AG09309 (cell line): Measurements from ENCODE around the gene COX6B2.
A peak's percentile ranks its signal among the peaks of the same experiment; 100 is the strongest.
"Not testable (repeated sequence)": the region's sequence is repeated elsewhere in the genome, so short reads cannot be mapped to it uniquely, and the experiment has no call there.

ENCODE experiments used
- DNase-seq: peaks from one replicate; pipeline ENCODE4 v3.0.0-alpha.2; 2010; ENCODE audit warnings: low read depth
- H3K4me3 ChIP-seq: 2 replicates; pipeline ENCODE4 v1.5.1; 2011; ENCODE audit warnings: mild to moderate bottlenecking, low read depth, low read length, moderate library complexity; ENCODE audit not compliant: control insufficient read depth
- CTCF ChIP-seq: IDR thresholded peaks from 2 replicates; pipeline ENCODE4 v1.5.1; 2011; ENCODE audit warnings: mild to moderate bottlenecking, low read depth, low read length, inconsistent platforms; ENCODE audit not compliant: insufficient read depth, control insufficient read depth; ENCODE audit errors: missing control alignments

COX6B2 gene

GRCh38 chr19:55340784-55341147, 13.8 kb downstream of the COX6B2 start:
- peak overlapping the region; percentile 77 for H3K4me3 ChIP-seq
- no peak for DNase-seq
- TF ChIP-seq CTCF = peak; percentile 36

GRCh38 chr19:55339889-55340783, 14.4 kb downstream of the COX6B2 start:
- peak overlapping the region; percentile 77 for H3K4me3 ChIP-seq
- DNase-seq = no peak
- no peak for TF ChIP-seq CTCF

GRCh38 chr19:55339105-55339888, 15.2 kb downstream of the COX6B2 start, which contains the start of gene KMT5C:
Gene KMT5C (plus strand): TSS chr19:55339876. CDS start chr19:55341937, 2,061 bp downstream.
- H3K4me3 ChIP-seq = peak within 1 kb of the TSS; percentile 77
- DNase-seq = peak; percentile 100
- TF ChIP-seq CTCF = peak; percentile 39

- no peak for TF ChIP-seq CTCF
- no peak overlapping the region for H3K4me3 ChIP-seq
- DNase-seq = peak; percentile 39
Observed at GRCh38 chr19:55336101-55336500, 18.4 kb downstream of the COX6B2 start.

GRCh38 chr19:55333870-55334269, 20.6 kb downstream of the COX6B2 start:
- TF ChIP-seq CTCF = no peak
- DNase-seq = no peak
- H3K4me3 ChIP-seq = no peak overlapping the region

GRCh38 chr19:55329791-55330190, 24.7 kb downstream of the COX6B2 start:
- not testable (repeated sequence) for H3K4me3 ChIP-seq, DNase-seq

GRCh38 chr19:55328774-55329318, 25.7 kb downstream of the COX6B2 start:
- H3K4me3 ChIP-seq, DNase-seq: not testable (repeated sequence)
